ENCODE data around the gene HS3ST5. TPM values are rescaled to one million over a fixed set of nuclear protein-coding genes. Genes with fewer than 3 reads are reported as not detected.

The HS3ST5 gene
- polyA plus RNA-seq, 3 donors = not detected

GRCh38 chr6:114291428-114291827 lies 51.4 kb downstream of the HS3ST5 start:
- Histone ChIP-seq H2AFZ (ENCODE audit: insufficient read depth, low read depth, low read length, poor library complexity, severe bottlenecking) (no peak overlapping the region), H4K20me1 (ENCODE audit: insufficient read depth, low read length) (no peaks in the 10 kb centered on the region), H3K27me3 (ENCODE audit: control insufficient read depth in 2 of 2, insufficient read depth in 2 of 2, low read length in 2 of 2) (no peaks in the 10 kb centered on the region), H3K4me2 (replicated peaks; ENCODE audit: extremely low read depth, low read length, poor library complexity, severe bottlenecking) (no peak overlapping the region), H3K4me1 (ENCODE audit: control insufficient read depth in 1 of 2, insufficient read depth in 2 of 2, low read length in 2 of 2) (no peaks in the 10 kb centered on the region), H3K79me2 (ENCODE audit: insufficient read depth, low read length) (no peaks in the 10 kb centered on the region), H3K9ac (ENCODE audit: insufficient read depth, low read length, poor library complexity, severe bottlenecking) (no peak overlapping the region), H3K4me3 (replicated peaks in 1 of 3; ENCODE audit: low read depth in 2 of 3, low read length in 3 of 3) (no peak overlapping the region), H3K36me3 (replicated peaks in 1 of 2; ENCODE audit: control insufficient read depth in 1 of 2, insufficient read depth in 2 of 2, low read length in 2 of 2) (no peaks in the 10 kb centered on the region), H3K9me3 (replicated peaks in 1 of 2; ENCODE audit: control insufficient read depth in 1 of 2, insufficient read depth in 1 of 2, low read length in 2 of 2) (no peaks in the 10 kb centered on the region), H3K27ac (ENCODE audit: low read depth in 1 of 2, low read length in 2 of 2) (no peak overlapping the region)
- peaks cover 0 to 4% (median 0%) of the 10 kb centered on the region in 3 donors for H3K27me3 Mint-ChIP-seq (ENCODE audit: low read depth in 3 of 3)
- H3K27ac Mint-ChIP-seq = no peak overlapping the region
- H3K4me1 Mint-ChIP-seq = no peaks in the 10 kb centered on the region
- H3K36me3 Mint-ChIP-seq = no peaks in the 10 kb centered on the region
- H3K4me3 Mint-ChIP-seq = no peak overlapping the region
- intact Hi-C loops (cut with micrococcal nuclease) = no loop called here
- H3K9me3 Mint-ChIP-seq = peaks cover 0 to 2% (median 0%) of the 10 kb centered on the region in 7 donors
- 57% methylated on average over 1 of the region's 2 CpGs for WGBS (ENCODE audit: insufficient coverage)
- no peak for DNase-seq
- no peak for TF ChIP-seq CTCF (IDR thresholded peaks at IDR 0.05)

- H3K9me3 Mint-ChIP-seq = peaks cover 0 to 2% (median 0%) of the 10 kb centered on the region in 7 donors
- Histone ChIP-seq H3K4me2 (replicated peaks; ENCODE audit: extremely low read depth, low read length, poor library complexity, severe bottlenecking) (no peak overlapping the region), H3K79me2 (ENCODE audit: insufficient read depth, low read length) (no peaks in the 10 kb centered on the region), H2AFZ (ENCODE audit: insufficient read depth, low read depth, low read length, poor library complexity, severe bottlenecking) (no peak overlapping the region), H4K20me1 (ENCODE audit: insufficient read depth, low read length) (no peaks in the 10 kb centered on the region), H3K9me3 (replicated peaks in 1 of 2; ENCODE audit: control insufficient read depth in 1 of 2, insufficient read depth in 1 of 2, low read length in 2 of 2) (no peaks in the 10 kb centered on the region), H3K27me3 (ENCODE audit: control insufficient read depth in 2 of 2, insufficient read depth in 2 of 2, low read length in 2 of 2) (no peaks in the 10 kb centered on the region), H3K4me1 (ENCODE audit: control insufficient read depth in 1 of 2, insufficient read depth in 2 of 2, low read length in 2 of 2) (no peaks in the 10 kb centered on the region), H3K9ac (ENCODE audit: insufficient read depth, low read length, poor library complexity, severe bottlenecking) (no peak overlapping the region), H3K27ac (ENCODE audit: low read depth in 1 of 2, low read length in 2 of 2) (no peak overlapping the region), H3K4me3 (replicated peaks in 1 of 3; ENCODE audit: low read depth in 2 of 3, low read length in 3 of 3) (no peak overlapping the region), H3K36me3 (replicated peaks in 1 of 2; ENCODE audit: control insufficient read depth in 1 of 2, insufficient read depth in 2 of 2, low read length in 2 of 2) (no peaks in the 10 kb centered on the region)
- no peak overlapping the region for H3K4me3 Mint-ChIP-seq
- 82% methylated on average over 2 of the region's 3 CpGs for WGBS (ENCODE audit: insufficient coverage)
- intact Hi-C loops (cut with micrococcal nuclease) = no loop called here
- peaks cover 0 to 4% (median 0%) of the 10 kb centered on the region in 3 donors for H3K27me3 Mint-ChIP-seq (ENCODE audit: low read depth in 3 of 3)
- H3K27ac Mint-ChIP-seq = no peak overlapping the region
- TF ChIP-seq CTCF (IDR thresholded peaks at IDR 0.05) = no peak
- H3K4me1 Mint-ChIP-seq = no peaks in the 10 kb centered on the region
- DNase-seq = no peak
- no peaks in the 10 kb centered on the region for H3K36me3 Mint-ChIP-seq
Observed at GRCh38 chr6:114290864-114291263, 52.0 kb downstream of the HS3ST5 start.
